GM18517 (cell line): ENCODE measurements around the gene ABCG1.

Source experiments
- ATAC-seq: cut with Tn5 transposase; IDR thresholded peaks from one replicate; pipeline ENCODE4 v1.9.1; 2021; ENCODE audit warnings: mild to moderate bottlenecking, moderate library complexity; ENCODE audit not compliant: unreplicated experiment

Gene ABCG1

GRCh38 chr21:42302076-42302650 lies 83.2 kb downstream of the ABCG1 start:
- no peak for ATAC-seq

GRCh38 chr21:42302794-42303193 lies 83.9 kb downstream of the ABCG1 start:
- ATAC-seq: no peak

- ATAC-seq: no peak
Measured at GRCh38 chr21:42303443-42303842, 84.5 kb downstream of the ABCG1 start.

GRCh38 chr21:42304556-42305454 lies 85.9 kb downstream of the ABCG1 start:
- no peak for ATAC-seq

GRCh38 chr21:42305707-42306147 lies 86.8 kb downstream of the ABCG1 start:
- no peak for ATAC-seq

- no peak for ATAC-seq
Measured at GRCh38 chr21:42306366-42307035, 87.6 kb downstream of the ABCG1 start.

- no peak for ATAC-seq
Measured at GRCh38 chr21:42307106-42307505, 88.2 kb downstream of the ABCG1 start.

GRCh38 chr21:42308161-42308913 lies 89.4 kb downstream of the ABCG1 start:
- no peak for ATAC-seq

GRCh38 chr21:42308914-42309752 lies 90.2 kb downstream of the ABCG1 start:
- ATAC-seq: no peak

GRCh38 chr21:42309753-42310213 lies 90.8 kb downstream of the ABCG1 start:
- ATAC-seq: no peak

GRCh38 chr21:42310411-42311001 lies 91.6 kb downstream of the ABCG1 start:
- no peak for ATAC-seq

- no peak for ATAC-seq
Measured at GRCh38 chr21:42311160-42311559, 92.2 kb downstream of the ABCG1 start.

- no peak for ATAC-seq
Measured at GRCh38 chr21:42311816-42312625, 93.1 kb downstream of the ABCG1 start.

- ATAC-seq: no peak
Measured at GRCh38 chr21:42312626-42313104, 93.7 kb downstream of the ABCG1 start.

GRCh38 chr21:42313501-42313969 lies 94.6 kb downstream of the ABCG1 start:
- ATAC-seq: no peak

- ATAC-seq: no peak
Measured at GRCh38 chr21:42314616-42315295, 95.8 kb downstream of the ABCG1 start.

- no peak for ATAC-seq
Measured at GRCh38 chr21:42315296-42315891, 96.5 kb downstream of the ABCG1 start, which contains the start of gene TFF3. TFF3 (minus strand) TSS chr21:42315409; CDS start chr21:42315374, 35 bp downstream.
